Eye (tissue), 1 donor: ENCODE results near the gene TAF1C.

Source experiments
- DNase-seq: peaks from one replicate; pipeline ENCODE4 v3.0.0-alpha.2; 2015

The TAF1C gene

GRCh38 chr16:84155771-84156170, 31.1 kb downstream of the TAF1C start:
- no peak for DNase-seq

GRCh38 chr16:84155226-84155625, 31.6 kb downstream of the TAF1C start:
- no peak for DNase-seq

GRCh38 chr16:84153660-84154214, 33.1 kb downstream of the TAF1C start:
- no peak for DNase-seq

GRCh38 chr16:84150926-84151325, 35.9 kb downstream of the TAF1C start:
- DNase-seq: no peak

DNA sequence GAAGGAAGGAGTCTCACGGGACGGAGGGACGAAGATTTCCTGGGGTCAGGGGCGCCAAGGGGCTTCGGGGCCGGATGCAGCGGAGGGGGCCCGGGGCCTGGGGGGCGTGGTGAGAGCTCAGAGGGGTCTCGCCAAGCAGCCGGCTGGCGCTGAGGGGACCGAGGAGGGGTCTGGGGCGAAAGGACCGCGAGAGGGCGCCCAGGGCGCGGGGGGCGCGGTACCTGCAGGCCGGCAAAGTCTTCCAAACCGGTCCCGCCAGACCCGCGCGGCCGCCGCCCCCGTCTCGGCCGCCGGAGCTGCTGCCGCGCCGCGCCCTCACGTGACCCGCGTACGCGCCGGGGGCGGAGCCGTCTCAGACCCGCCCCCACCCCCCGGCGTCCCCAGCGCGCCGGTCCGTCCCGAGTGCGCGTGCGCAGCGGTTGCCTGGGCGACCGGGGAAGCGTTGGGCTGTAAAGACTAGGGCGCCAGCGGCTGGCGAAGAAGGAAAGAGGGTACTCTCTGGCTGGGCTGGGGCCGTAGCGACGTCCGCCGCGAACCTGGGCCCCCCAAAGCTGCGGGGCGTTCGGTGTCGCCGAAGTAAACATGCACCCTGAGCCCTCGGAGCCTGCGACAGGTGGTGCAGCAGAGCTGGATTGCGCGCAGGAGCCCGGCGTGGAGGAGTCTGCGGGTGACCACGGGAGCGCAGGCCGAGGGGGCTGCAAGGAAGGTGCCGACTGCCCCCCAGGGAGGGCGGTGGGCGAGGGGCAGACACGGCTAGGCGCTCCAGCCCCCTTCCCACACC, 41.8 kb downstream of the TAF1C start, which contains the start of the genes DNAAF1 and HSDL1:
Gene DNAAF1, plus strand, starts transcription at position 450 of the 781 bp plus-strand sequence. Its CDS starts 133 bp downstream, at position 583.
Gene HSDL1, minus strand, starts transcription at position 319 of the 781 bp plus-strand sequence. CDS start 13,856 bp downstream, outside the sequence.
- DNase-seq: peak; percentile 97

DNA sequence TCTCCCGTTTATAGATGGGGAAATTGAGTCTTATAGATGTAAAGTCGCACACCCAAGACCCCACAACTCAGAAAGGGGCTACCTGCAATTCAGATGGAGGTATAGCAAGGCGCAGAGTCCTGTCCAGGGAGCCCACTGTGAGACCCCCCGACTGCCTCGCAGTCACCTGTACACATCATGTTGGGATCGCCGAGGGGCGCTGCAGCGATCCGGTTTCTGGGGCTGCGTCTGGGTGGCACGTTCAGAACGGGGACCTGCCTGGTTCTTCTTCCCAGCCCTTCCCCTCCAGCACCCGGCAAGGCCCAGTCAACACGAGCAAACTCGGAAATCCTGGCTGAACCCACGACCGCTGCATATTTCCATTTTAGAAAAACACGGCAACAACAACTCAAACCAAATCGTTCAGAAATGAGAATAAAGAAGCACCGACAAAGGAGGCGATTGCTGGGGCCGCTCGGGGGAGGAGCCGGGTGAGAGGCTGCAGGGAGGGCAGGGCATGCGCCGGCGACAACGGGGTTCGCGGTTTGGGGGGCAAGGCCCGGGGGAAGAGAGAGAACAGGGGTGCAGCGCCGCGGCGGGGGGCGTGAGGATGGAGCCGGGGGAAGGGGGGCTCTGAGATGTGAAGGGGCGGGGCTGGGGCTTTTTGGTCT, 42.5 kb downstream of the TAF1C start:
- DNase-seq: peak; percentile 82

GRCh38 chr16:84143784-84144199, 43.1 kb downstream of the TAF1C start:
- DNase-seq: no peak

DNA sequence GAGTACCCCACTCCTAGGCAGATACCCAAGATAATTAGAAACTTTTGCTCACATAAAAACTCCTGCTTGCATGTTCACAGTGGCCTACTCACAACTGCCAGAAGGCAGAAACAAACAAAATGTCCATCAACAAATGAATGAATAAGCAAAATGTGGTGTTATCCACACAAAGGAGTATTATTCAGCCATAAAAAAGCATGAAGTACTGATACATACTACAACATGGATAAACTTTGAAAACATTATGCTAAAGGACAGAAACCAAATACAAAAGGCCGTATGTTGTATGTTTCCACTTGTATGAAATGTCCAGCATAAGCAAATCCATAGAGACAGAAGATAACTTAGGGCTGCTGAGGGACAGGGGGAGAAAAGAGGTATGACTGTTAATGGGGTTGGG, 43.8 kb downstream of the TAF1C start:
- no peak for DNase-seq

DNA sequence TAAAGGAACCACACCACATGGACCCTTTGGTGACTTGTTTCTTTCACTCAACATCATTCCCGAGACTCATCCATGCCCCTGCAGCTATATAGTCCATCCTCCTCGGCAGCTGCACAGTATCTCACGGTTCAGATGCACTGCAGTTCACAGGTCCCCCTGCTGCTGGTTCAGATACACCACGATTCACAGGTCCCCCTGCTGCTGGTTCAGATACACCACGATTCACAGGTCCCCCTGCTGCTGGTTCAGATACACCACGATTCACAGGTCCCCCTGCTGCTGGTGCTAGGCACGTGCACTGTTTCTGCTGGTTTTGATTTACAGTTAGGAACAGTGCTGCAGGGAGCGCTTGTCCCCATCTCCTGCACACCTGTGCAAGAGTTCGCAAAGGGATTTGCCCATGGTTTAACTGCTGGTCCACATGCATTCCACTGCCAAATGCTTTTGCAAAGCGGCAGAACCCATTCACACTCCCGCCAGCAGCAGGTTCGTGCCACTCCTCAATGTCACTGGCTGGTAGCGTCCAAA, 45.6 kb downstream of the TAF1C start:
- DNase-seq: peak; percentile 43

- no peak for DNase-seq
Measured at GRCh38 chr16:84139628-84140258, 47.1 kb downstream of the TAF1C start.

- peak; percentile 58 for DNase-seq
Measured at GRCh38 chr16:84138824-84139627, 47.8 kb downstream of the TAF1C start.

GRCh38 chr16:84138500-84138823, 48.4 kb downstream of the TAF1C start:
- DNase-seq: no peak

DNA sequence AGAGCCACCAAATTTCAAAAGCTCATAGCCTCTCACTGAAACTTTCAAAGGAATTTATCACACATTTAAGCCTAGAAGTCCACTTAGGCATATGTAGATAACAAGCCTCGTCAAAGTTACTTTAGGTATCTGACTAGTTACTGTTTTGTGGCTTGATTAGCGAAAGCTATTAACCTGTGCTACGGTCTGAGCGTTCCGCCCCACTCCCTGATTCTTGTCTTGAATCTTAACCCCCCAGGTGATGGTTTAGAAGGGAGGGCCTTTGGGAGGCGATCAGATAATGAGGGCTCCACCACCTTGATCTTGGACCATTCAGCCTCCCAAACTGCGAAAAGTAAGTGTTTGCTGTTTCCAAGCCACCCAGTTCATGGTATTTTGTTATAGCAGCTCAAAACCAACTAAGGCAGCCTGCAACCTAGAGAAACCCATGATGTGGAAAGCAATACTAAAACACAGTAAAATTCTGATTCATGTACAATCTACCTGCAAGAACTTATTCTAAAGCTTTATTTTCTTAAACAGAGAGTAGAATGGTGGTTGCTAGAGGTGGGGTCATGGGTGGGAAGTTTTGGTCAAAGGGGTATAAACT, 49.0 kb downstream of the TAF1C start:
- DNase-seq: no peak

GRCh38 chr16:84137287-84137686, 49.6 kb downstream of the TAF1C start:
- peak; percentile 45 for DNase-seq

GRCh38 chr16:84136331-84137125, 50.3 kb downstream of the TAF1C start:
- peak; percentile 42 for DNase-seq

- DNase-seq: no peak
Measured at GRCh38 chr16:84132527-84133285, 54.2 kb downstream of the TAF1C start.

- no peak for DNase-seq
Measured at GRCh38 chr16:84131117-84131516, 55.7 kb downstream of the TAF1C start.
